Activated CD8-positive, alpha-beta memory T cell treated with anti-CD3 and anti-CD28 coated beads for 36 hours (primary cell): ENCODE data around the gene ARMCX2. TPM values are rescaled to one million over a fixed set of nuclear protein-coding genes. Genes with fewer than 3 reads are reported as not detected.
"Not testable (repeated sequence)": the region's sequence is repeated elsewhere in the genome, so short reads cannot be mapped to it uniquely, and the experiment has no call there.

ENCODE experiments used
- CTCF ChIA-PET: fragments of 350-600 bp; sonication (Branson Sonifier 250); formaldehyde crosslinking; loops from one replicate; lab custom pipeline; 2021; ENCODE audit warnings: antibody characterized with exemption; lab: Charles Lee
- POLR2A ChIA-PET: fragments of 350-600 bp; sonication (Branson Sonifier 250); formaldehyde crosslinking; loops from one replicate; lab custom pipeline; 2021; ENCODE audit warnings: antibody characterized with exemption; lab: Charles Lee
- total RNA-seq, 2 experiments: library from RNA; stranded (reverse); gene quantifications; one replicate each; pipeline ENCODE4 v1.2.3, GENCODE V29; 2021

Gene ARMCX2
- 1 to 10 TPM; 7.6 to 8.9 TPM for total RNA-seq

DNA sequence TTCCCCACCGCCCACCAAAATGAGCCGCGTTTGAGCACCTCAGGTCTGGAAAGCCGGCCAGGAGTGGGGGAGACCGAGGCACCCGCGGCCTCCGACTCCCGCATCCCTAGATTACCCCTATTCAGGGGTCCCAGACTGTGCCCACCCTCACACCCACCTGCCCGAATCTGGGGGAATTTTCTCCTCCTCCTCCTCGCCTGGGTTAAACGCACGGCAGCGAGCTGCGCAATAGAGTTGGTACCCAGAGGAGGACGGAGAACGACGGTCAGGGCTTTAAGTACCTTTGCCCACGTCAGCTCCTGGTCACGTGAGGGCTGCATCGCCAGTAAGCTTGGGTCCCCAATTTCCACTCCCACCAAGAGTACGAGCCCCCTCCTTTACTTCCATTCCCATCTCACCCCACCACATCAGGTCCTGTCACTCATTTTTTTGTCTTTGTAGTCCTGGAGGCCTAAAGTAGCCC is at the start of gene ARMCX2:
Gene ARMCX2, minus strand, starts transcription at position 250 of the 463 bp plus-strand sequence. CDS start 2,262 bp downstream, outside the sequence.
- ChIA-PET CTCF (no interaction called here), POLR2A (no interaction called here)

- CTCF ChIA-PET = no interaction called here
Observed at GRCh38 chrX:101709384-101709783, 49.7 kb upstream of the ARMCX2 start.

GRCh38 chrX:101708163-101708562 is 48.5 kb upstream of the ARMCX2 start:
- ChIA-PET CTCF (no interaction called here), POLR2A (no interaction called here)

More at GRCh38 chrX:101709384-101709783, 49.7 kb upstream of the ARMCX2 start:
- POLR2A ChIA-PET = no interaction called here

DNA sequence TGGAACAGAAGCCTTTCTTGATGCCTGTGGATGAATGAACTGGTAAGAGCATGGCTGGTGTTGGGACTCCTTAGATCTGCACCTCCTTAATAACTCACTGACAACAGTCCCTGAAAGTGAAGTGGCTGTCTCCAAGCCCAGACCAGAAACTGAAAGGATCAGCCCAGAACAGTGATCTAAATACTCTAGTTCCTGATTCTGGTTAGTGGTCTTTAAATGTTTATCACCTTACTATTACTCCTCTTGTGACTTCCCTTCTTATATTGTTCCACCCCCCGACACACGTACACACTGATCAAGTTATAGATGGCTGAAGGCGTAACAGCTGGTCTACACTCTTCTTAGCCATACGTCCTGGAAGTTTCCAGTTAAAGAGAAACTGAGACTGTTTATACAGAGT is 33.8 kb upstream of the ARMCX2 start:
- ChIA-PET POLR2A (no interaction called here), CTCF (no interaction called here)

DNA sequence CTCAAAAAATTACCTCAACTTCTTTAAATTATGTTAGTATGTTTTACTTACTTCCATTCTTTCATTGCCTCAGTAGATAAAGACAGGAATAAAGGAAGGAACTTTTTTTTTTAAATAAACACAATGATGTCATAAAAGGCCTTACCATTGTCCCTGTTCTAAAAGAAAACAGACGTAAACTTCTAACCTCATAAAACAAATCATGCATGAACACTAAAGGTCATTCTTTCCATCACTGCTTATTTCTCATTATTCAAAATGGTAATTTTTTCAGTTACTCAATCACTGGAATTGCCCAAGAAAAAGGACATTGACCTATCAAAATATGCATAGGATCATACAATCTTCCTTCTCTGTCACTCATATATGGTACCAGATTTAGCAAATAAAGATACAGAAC is 32.2 kb upstream of the ARMCX2 start:
- ChIA-PET POLR2A (no interaction called here), CTCF (no interaction called here)

DNA sequence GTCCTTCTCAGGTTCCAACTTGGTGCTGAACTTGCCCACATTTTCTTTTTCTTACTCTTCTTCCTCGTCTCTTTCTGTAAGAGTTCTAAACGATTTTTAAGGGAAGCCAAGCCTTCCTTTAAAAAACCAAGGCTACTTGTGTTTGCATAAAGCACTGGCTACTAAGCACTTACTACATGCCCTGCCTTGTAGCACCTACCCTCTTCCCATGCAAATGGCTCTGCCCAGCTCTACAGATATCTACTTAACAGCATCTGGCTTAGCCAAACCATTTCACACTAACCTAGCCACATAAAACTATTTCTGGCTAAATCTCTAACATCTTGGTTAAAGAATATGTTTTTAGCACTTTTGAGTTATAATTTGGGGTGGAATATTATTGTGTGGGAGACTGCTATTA is 26.9 kb upstream of the ARMCX2 start:
- CTCF ChIA-PET = no interaction called here
- POLR2A ChIA-PET = no interaction called here

DNA sequence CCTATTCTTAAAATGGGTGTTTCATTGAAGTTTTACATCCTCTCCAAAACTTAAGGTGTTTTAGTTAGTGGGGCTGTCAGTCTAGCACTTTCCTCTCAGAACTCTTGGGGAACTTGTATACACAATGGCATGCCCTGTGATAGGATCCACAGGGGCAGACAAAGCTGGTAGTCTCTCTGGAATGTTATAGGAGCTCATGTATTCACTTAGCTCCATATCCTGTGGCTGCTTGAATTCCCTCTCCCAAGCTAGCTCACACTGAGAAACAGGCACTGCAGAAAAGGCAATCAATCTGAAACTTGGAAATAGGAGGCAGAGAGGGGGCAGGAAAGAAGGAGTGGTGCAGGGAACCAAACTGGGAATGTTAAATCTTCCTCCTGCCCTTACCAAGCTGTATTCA is 26.3 kb upstream of the ARMCX2 start:
- POLR2A ChIA-PET = no interaction called here
- CTCF ChIA-PET = no interaction called here

GRCh38 chrX:101682723-101683122 is 23.1 kb upstream of the ARMCX2 start:
- POLR2A ChIA-PET = no interaction called here
- CTCF ChIA-PET = no interaction called here

GRCh38 chrX:101677028-101677427 is 17.4 kb upstream of the ARMCX2 start:
- CTCF ChIA-PET = no interaction called here
- POLR2A ChIA-PET = no interaction called here

DNA sequence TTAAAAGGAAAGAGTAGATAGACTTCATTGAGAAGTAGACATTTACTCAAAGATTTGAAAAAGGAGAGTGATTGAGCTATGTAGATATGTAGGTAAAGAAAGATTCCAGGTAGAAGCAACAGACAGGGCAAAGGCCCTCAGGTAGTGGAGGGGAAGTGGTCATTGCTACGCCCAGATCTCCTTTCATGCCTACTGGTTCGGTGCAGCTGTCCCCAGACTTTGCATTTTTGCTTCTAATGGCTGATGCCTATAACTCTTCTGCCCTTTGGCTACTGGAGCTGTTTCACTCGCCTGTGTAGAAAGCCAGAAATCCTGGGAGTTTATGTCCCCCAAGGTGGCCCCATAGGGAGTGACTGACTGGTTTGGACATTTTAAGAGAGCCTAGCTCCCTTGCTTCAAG is 16.9 kb upstream of the ARMCX2 start:
- CTCF ChIA-PET = no interaction called here
- POLR2A ChIA-PET = no interaction called here

- ChIA-PET CTCF (no interaction called here), POLR2A (no interaction called here)
Observed at GRCh38 chrX:101668143-101668542, 8.5 kb upstream of the ARMCX2 start.

GRCh38 chrX:101658661-101659491 is 774 bp downstream of the ARMCX2 start:
- POLR2A ChIA-PET = no interaction called here

DNA sequence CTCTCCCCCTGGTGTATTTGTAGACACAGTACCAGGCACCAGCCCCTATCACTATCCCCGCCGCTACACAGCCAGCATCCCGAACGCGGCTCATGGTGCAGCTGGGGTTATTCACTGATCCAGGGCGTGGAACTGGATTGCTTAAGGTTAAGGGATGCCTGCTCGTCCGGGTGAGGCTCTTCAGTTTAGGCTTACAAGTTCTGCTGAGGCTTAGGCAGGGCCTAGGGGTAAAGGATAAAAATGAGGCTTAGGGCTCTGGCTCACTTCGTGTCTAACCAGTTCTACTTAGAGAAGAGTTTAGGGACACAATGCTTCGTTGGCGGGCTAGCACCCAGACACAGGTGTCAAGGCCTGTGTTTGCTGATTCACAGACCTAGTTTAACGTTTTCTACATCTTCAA is 2.2 kb downstream of the ARMCX2 start:
- ChIA-PET CTCF (no interaction called here), POLR2A (no interaction called here)

More at GRCh38 chrX:101658661-101659491, 774 bp downstream of the ARMCX2 start:
- CTCF ChIA-PET = no interaction called here

GRCh38 chrX:101656817-101657216 is 2.8 kb downstream of the ARMCX2 start:
- ChIA-PET POLR2A (no interaction called here), CTCF (no interaction called here)

- ChIA-PET POLR2A (no interaction called here), CTCF (no interaction called here)
Observed at GRCh38 chrX:101655534-101655933, 4.1 kb downstream of the ARMCX2 start.

DNA sequence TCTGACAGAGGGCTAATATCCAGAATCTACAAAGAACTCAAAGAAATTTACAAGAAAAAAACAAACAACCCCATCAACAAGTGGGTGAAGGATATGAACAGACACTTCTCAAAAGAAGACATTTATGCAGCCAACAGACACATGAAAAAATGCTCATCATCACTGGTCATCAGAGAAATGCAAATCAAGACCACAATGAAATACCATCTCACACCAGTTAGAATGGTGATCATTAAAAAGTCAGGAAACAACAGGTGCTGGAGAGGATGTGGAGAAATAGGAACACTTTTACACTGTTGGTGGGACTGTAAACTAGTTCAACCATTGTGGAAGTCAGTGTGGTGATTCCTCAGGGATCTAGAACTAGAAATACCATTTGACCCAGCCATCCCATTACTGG is 11.9 kb downstream of the ARMCX2 start:
- CTCF ChIA-PET, POLR2A ChIA-PET: not testable (repeated sequence)

GRCh38 chrX:101642093-101642492 is 17.6 kb downstream of the ARMCX2 start:
- POLR2A ChIA-PET = no interaction called here
- CTCF ChIA-PET = interaction anchor here (0.6 kb wide), 1 partner anchor 208 kb away, joined by 4 read pairs; no protein-coding TSS in a partner anchor

DNA sequence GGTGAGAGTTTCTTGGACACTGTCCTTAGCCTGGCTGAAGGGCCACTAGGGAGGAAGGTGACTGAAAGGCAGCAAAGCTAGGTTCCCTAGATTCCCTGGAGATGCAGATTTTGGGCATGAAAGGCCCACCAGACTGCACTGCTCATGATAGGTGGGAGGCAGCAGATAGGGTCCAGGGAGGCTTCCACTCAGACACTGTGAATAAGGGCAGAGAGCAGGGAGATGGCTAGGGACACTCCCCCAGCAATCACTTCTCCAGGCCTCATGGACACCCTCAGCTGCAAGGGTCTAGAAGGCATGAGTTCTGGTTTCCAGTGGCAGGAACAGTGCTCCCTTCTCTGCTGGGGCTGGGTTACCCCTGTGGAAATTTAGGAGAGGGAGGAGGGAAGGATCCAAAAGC is 20.1 kb downstream of the ARMCX2 start:
- ChIA-PET POLR2A (no interaction called here), CTCF (no interaction called here)

- POLR2A ChIA-PET = no interaction called here
- CTCF ChIA-PET = no interaction called here
Observed at GRCh38 chrX:101619364-101619763, 40.3 kb downstream of the ARMCX2 start.

- CTCF ChIA-PET = no interaction called here
- POLR2A ChIA-PET = no interaction called here
Observed at GRCh38 chrX:101617211-101618191, 42.1 kb downstream of the ARMCX2 start, which contains the start of gene ARMCX6. ARMCX6 (minus strand) TSS chrX:101618000; CDS start chrX:101616620, 1,380 bp downstream.
